ENCODE data around the gene NELL2.

DNA sequence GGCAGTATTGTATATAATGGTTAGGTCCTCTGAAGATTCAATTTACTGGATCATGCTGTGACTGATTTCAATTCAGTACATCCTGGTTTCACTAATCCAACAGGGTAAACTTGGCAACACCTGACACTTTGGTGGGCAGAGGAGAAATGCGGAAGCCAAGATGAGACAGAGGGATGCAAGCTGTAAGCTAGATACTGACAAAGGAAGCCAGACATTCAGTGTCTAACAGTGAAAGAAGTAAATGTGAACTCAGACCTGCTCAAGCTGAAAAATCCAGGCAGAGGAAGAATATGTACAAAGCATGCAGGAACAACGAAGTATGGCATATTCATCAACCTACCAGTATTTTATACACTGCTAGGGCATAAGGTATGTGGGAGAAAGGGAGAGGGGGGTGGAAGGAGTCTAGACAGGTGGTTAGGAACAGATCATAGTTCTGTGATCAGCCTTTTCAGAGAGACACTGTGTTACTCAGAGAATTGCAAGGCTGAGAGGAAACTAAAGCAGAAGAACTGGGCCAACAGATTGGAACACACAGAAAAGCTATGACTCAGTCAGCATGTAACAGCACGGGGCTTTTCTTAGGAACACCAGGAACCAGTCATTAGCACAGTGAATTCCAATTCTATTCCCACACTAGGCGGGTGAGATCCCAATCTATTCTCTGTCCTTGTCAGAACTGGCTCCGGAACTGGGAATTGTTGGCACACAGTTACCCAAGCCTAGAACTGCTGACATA is 40.3 kb downstream of the NELL2 start:
- TF ChIP-seq, protein P1, sequence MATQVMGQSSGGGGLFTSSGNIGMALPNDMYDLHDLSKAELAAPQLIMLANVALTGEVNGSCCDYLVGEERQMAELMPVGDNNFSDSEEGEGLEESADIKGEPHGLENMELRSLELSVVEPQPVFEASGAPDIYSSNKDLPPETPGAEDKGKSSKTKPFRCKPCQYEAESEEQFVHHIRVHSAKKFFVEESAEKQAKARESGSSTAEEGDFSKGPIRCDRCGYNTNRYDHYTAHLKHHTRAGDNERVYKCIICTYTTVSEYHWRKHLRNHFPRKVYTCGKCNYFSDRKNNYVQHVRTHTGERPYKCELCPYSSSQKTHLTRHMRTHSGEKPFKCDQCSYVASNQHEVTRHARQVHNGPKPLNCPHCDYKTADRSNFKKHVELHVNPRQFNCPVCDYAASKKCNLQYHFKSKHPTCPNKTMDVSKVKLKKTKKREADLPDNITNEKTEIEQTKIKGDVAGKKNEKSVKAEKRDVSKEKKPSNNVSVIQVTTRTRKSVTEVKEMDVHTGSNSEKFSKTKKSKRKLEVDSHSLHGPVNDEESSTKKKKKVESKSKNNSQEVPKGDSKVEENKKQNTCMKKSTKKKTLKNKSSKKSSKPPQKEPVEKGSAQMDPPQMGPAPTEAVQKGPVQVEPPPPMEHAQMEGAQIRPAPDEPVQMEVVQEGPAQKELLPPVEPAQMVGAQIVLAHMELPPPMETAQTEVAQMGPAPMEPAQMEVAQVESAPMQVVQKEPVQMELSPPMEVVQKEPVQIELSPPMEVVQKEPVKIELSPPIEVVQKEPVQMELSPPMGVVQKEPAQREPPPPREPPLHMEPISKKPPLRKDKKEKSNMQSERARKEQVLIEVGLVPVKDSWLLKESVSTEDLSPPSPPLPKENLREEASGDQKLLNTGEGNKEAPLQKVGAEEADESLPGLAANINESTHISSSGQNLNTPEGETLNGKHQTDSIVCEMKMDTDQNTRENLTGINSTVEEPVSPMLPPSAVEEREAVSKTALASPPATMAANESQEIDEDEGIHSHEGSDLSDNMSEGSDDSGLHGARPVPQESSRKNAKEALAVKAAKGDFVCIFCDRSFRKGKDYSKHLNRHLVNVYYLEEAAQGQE (IDR thresholded peaks at IDR 0.05; ENCODE audit: insufficient replicate concordance, low read depth): no peak
- TF ChIP-seq, protein P2, sequence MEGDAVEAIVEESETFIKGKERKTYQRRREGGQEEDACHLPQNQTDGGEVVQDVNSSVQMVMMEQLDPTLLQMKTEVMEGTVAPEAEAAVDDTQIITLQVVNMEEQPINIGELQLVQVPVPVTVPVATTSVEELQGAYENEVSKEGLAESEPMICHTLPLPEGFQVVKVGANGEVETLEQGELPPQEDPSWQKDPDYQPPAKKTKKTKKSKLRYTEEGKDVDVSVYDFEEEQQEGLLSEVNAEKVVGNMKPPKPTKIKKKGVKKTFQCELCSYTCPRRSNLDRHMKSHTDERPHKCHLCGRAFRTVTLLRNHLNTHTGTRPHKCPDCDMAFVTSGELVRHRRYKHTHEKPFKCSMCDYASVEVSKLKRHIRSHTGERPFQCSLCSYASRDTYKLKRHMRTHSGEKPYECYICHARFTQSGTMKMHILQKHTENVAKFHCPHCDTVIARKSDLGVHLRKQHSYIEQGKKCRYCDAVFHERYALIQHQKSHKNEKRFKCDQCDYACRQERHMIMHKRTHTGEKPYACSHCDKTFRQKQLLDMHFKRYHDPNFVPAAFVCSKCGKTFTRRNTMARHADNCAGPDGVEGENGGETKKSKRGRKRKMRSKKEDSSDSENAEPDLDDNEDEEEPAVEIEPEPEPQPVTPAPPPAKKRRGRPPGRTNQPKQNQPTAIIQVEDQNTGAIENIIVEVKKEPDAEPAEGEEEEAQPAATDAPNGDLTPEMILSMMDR (IDR thresholded peaks at IDR 0.05; ENCODE audit: insufficient read depth, low read length): no peak
- TF ChIP-seq GABPA (IDR thresholded peaks at IDR 0.05; ENCODE audit: low read depth) (no peak), POLR2AphosphoS5 (IDR thresholded peaks at IDR 0.05; ENCODE audit: low read depth) (no peak)
